Peyer's patch (tissue), 4 donors: ENCODE data around the gene CD28. TPM values are rescaled to one million over a fixed set of nuclear protein-coding genes. Genes with fewer than 3 reads are reported as not detected.

Source experiments
- DNase-seq, 3 donors: peaks; one replicate each; pipeline ENCODE4 v3.0.0-alpha.2; 2017 to 2019
- H3K27ac ChIP-seq, 4 donors: fragments of 200-600 bp; sonication (generic); one replicate each; pipeline ENCODE4 v1.5.1; 2016 to 2019
- H3K27me3 ChIP-seq, 2 donors: fragments of 200-600 bp; sonication (generic); one replicate each; pipeline ENCODE4 v1.5.1; 2019
- H3K36me3 ChIP-seq, 3 donors: fragments of 200-600 bp; sonication (generic); one replicate each; pipeline ENCODE4 v1.5.1; 2016 to 2019
- H3K4me1 ChIP-seq, 4 donors: fragments of 200-600 bp; sonication (generic); one replicate each; pipeline ENCODE4 v1.5.1; 2016 to 2019
- H3K4me3 ChIP-seq, 4 donors: fragments of 200-600 bp; sonication (generic); 1 replicate in 3 of 4; 2 replicates in 1 of 4; pipeline ENCODE4 v1.5.1; 2016 to 2019; ENCODE audit warnings: mild to moderate bottlenecking in 1 of 4
- H3K9me3 ChIP-seq, 4 donors: fragments of 200-600 bp; sonication (generic); one replicate each; pipeline ENCODE4 v1.5.1; 2016 to 2019; ENCODE audit warnings: mild to moderate bottlenecking in 1 of 4
- CTCF ChIP-seq, 6 experiments: fragments of 450-650 bp in 4 of 6; fragments of 200-600 bp in 2 of 6; sonication (generic) in 1 of 6; IDR thresholded peaks; one replicate each; pipeline ENCODE4 v1.5.1; 2017 to 2019; ENCODE audit warnings: antibody characterized with exemption in 6 of 6, mild to moderate bottlenecking in 3 of 6, moderate library complexity in 1 of 6
- POLR2A ChIP-seq, 2 donors: fragments of 450-650 bp; IDR thresholded peaks; one replicate each; pipeline ENCODE4 v1.5.1; 2017; ENCODE audit warnings: antibody characterized with exemption in 2 of 2, mild to moderate bottlenecking in 2 of 2, moderate library complexity in 2 of 2
- total RNA-seq, 4 donors: library from RNA; depleted of rRNA; stranded (reverse); fragments of >200 nt; gene quantifications; one replicate each; pipeline ENCODE4 v1.1.0, GENCODE V29; 2016

The CD28 gene
- total RNA-seq, 4 donors from 2014 or later = 0.53 to 5.0 (median 0.76) TPM

GRCh38 chr2:203685789-203686420 lies 20.5 kb upstream of the CD28 start:
- no peaks in the 10 kb centered on the region for H3K27me3 ChIP-seq
- H3K36me3 ChIP-seq = no peaks in the 10 kb centered on the region
- no peak for DNase-seq
- no peak overlapping the region for H3K4me3 ChIP-seq
- no peaks in the 10 kb centered on the region for H3K9me3 ChIP-seq
- H3K4me1 ChIP-seq = peaks cover 0 to 12% (median 0%) of the 10 kb centered on the region in 4 donors
- peak overlapping the region in 2 of 4 donors; percentile 39 to 45 for H3K27ac ChIP-seq
- TF ChIP-seq CTCF (IDR thresholded peaks at IDR 0.05) = no peak
- TF ChIP-seq POLR2A (IDR thresholded peaks at IDR 0.05) = no peak

DNA sequence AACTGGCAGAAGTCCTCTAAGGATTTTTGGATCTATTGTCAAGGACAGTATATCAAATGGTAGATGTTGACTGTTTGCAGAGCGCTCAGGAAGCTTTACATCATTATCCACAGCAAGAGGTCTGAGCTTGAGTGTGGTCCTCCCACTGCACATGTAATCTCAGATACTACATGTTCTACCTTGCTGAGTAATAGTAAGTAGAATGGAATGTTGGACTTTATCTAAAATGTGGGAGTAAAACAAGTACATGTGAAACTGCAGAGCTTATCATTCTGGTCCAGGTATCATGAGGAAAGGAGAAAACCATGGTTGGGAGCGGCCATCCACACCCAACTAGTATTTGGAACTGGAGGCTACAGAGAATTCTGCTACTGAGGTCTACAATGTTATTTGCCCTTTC lies 19.3 kb upstream of the CD28 start:
- H3K9me3 ChIP-seq = no peaks in the 10 kb centered on the region
- no peak overlapping the region for H3K27ac ChIP-seq
- no peak overlapping the region for H3K4me3 ChIP-seq
- H3K36me3 ChIP-seq = no peaks in the 10 kb centered on the region
- H3K4me1 ChIP-seq = peaks cover 0 to 12% (median 0%) of the 10 kb centered on the region in 4 donors
- no peak for DNase-seq
- H3K27me3 ChIP-seq = no peaks in the 10 kb centered on the region
- TF ChIP-seq CTCF (IDR thresholded peaks at IDR 0.05) (no peak), POLR2A (IDR thresholded peaks at IDR 0.05) (no peak)

DNA sequence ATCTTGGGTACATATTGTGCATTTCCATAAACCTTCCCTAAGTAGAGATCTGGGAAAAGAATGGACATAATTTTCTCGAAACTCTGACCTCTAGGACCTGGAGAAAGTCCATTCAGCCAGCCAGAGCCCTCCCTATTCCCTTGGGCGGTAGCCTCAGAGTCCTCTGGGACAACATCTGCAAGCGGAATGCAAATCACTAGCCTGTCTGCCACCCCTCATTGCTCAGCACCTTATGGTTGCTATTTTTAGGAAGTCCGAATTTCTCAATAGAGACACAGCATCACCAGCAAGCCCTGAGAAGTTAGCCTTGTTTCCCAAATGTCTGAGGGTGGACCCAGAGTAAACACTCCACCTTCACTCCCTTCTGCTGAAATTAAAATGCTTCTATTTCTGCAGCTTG lies 17.6 kb upstream of the CD28 start:
- no peak for DNase-seq

GRCh38 chr2:203689426-203690116 lies 16.9 kb upstream of the CD28 start:
- H3K4me3 ChIP-seq = no peak overlapping the region
- no peaks in the 10 kb centered on the region for H3K9me3 ChIP-seq
- H3K27me3 ChIP-seq = no peaks in the 10 kb centered on the region
- H3K4me1 ChIP-seq = peaks cover 0 to 12% (median 0%) of the 10 kb centered on the region in 4 donors
- H3K36me3 ChIP-seq = no peaks in the 10 kb centered on the region
- no peak overlapping the region for H3K27ac ChIP-seq
- no peak for DNase-seq
- TF ChIP-seq POLR2A (IDR thresholded peaks at IDR 0.05) = no peak
- TF ChIP-seq CTCF (IDR thresholded peaks at IDR 0.05) = no peak

More for the DNA sequence above, 17.6 kb upstream of the CD28 start:
- no peak overlapping the region for H3K27ac ChIP-seq
- H3K9me3 ChIP-seq = no peaks in the 10 kb centered on the region
- no peak overlapping the region for H3K4me3 ChIP-seq
- H3K4me1 ChIP-seq = peaks cover 0 to 12% (median 0%) of the 10 kb centered on the region in 4 donors
- TF ChIP-seq CTCF (IDR thresholded peaks at IDR 0.05) = no peak
- no peak for TF ChIP-seq POLR2A (IDR thresholded peaks at IDR 0.05)
- H3K36me3 ChIP-seq = no peaks in the 10 kb centered on the region
- no peaks in the 10 kb centered on the region for H3K27me3 ChIP-seq

- H3K4me3 ChIP-seq = no peak overlapping the region
- no peaks in the 10 kb centered on the region for H3K9me3 ChIP-seq
- H3K4me1 ChIP-seq = peaks cover 0 to 12% (median 0%) of the 10 kb centered on the region in 4 donors
- TF ChIP-seq CTCF (IDR thresholded peaks at IDR 0.05) (no peak), POLR2A (IDR thresholded peaks at IDR 0.05) (no peak)
- H3K27me3 ChIP-seq = no peaks in the 10 kb centered on the region
- H3K36me3 ChIP-seq = no peaks in the 10 kb centered on the region
- DNase-seq = no peak
- no peak overlapping the region for H3K27ac ChIP-seq
Measured at GRCh38 chr2:203690117-203690431, 16.4 kb upstream of the CD28 start.
